DMS79 treated with DMSO at 0.1 percent for 48 hours (cell line): ENCODE measurements around the gene WBP1L.

ENCODE experiments used
- DNase-seq: peaks from one replicate; lab custom pipeline; 2025; lab: John Stamatoyannopoulos, UW

Gene WBP1L

GRCh38 chr10:102779680-102780526 is 36.2 kb downstream of the WBP1L start:
- no peak for DNase-seq

GRCh38 chr10:102780527-102780808 is 36.7 kb downstream of the WBP1L start:
- no peak for DNase-seq

- DNase-seq, result no peak
Measured at GRCh38 chr10:102781090-102781920, 37.6 kb downstream of the WBP1L start.

- no peak for DNase-seq
Measured at GRCh38 chr10:102781921-102782557, 38.3 kb downstream of the WBP1L start.

GRCh38 chr10:102782673-102783551 is 39.2 kb downstream of the WBP1L start:
- no peak for DNase-seq

- no peak for DNase-seq
Measured at GRCh38 chr10:102783568-102783967, 39.8 kb downstream of the WBP1L start.

- DNase-seq, result no peak
Measured at GRCh38 chr10:102785818-102786217, 42.1 kb downstream of the WBP1L start.

- DNase-seq, result no peak
Measured at GRCh38 chr10:102791754-102792395, 48.1 kb downstream of the WBP1L start.

GRCh38 chr10:102795453-102796406 is 52.0 kb downstream of the WBP1L start:
- DNase-seq, result no peak

GRCh38 chr10:102796407-102797176 is 52.8 kb downstream of the WBP1L start:
- DNase-seq, result no peak

GRCh38 chr10:102799691-102800471 is 56.1 kb downstream of the WBP1L start:
- DNase-seq, result no peak

- no peak for DNase-seq
Measured at GRCh38 chr10:102800611-102801335, 57.0 kb downstream of the WBP1L start.

GRCh38 chr10:102801496-102801895 is 57.7 kb downstream of the WBP1L start:
- DNase-seq, result no peak

GRCh38 chr10:102801978-102802377 is 58.2 kb downstream of the WBP1L start:
- DNase-seq, result no peak

- no peak for DNase-seq
Measured at GRCh38 chr10:102802920-102803534, 59.3 kb downstream of the WBP1L start.

GRCh38 chr10:102804382-102805055 is 60.8 kb downstream of the WBP1L start:
- DNase-seq, result no peak

GRCh38 chr10:102808380-102808779 is 64.6 kb downstream of the WBP1L start:
- no peak for DNase-seq
